NCI-H526 treated with DMSO at 0.1 percent for 48 hours (cell line): ENCODE measurements around the gene SHC3.

Experiments
- DNase-seq: peaks from one replicate; lab custom pipeline; 2025; lab: John Stamatoyannopoulos, UW

SHC3 gene

GRCh38 chr9:89022902-89023301 lies 155.7 kb downstream of the SHC3 start:
- DNase-seq = no peak

- no peak for DNase-seq
Measured at GRCh38 chr9:89022001-89022759, 156.4 kb downstream of the SHC3 start.

GRCh38 chr9:89021154-89021803 lies 157.3 kb downstream of the SHC3 start:
- no peak for DNase-seq

GRCh38 chr9:89020754-89021153 lies 157.9 kb downstream of the SHC3 start:
- no peak for DNase-seq

- no peak for DNase-seq
Measured at GRCh38 chr9:89015336-89015735, 163.3 kb downstream of the SHC3 start.

GRCh38 chr9:89014153-89014552 lies 164.5 kb downstream of the SHC3 start:
- no peak for DNase-seq

- DNase-seq = no peak
Measured at GRCh38 chr9:89013660-89014059, 165.0 kb downstream of the SHC3 start.

GRCh38 chr9:89012294-89013042 lies 166.2 kb downstream of the SHC3 start:
- DNase-seq = no peak

GRCh38 chr9:89011683-89012082 lies 166.9 kb downstream of the SHC3 start:
- no peak for DNase-seq

GRCh38 chr9:89010526-89011111 lies 168.0 kb downstream of the SHC3 start:
- no peak for DNase-seq

- DNase-seq = no peak
Measured at GRCh38 chr9:89010056-89010455, 168.6 kb downstream of the SHC3 start.

- no peak for DNase-seq
Measured at GRCh38 chr9:89009546-89009840, 169.1 kb downstream of the SHC3 start.

- no peak for DNase-seq
Measured at GRCh38 chr9:89008744-89009545, 169.7 kb downstream of the SHC3 start.

GRCh38 chr9:89008055-89008743 lies 170.4 kb downstream of the SHC3 start:
- no peak for DNase-seq

- DNase-seq = no peak
Measured at GRCh38 chr9:89006996-89007967, 171.3 kb downstream of the SHC3 start.

GRCh38 chr9:89006267-89006666 lies 172.4 kb downstream of the SHC3 start:
- no peak for DNase-seq

- no peak for DNase-seq
Measured at GRCh38 chr9:89005323-89005722, 173.3 kb downstream of the SHC3 start.

GRCh38 chr9:89002987-89003386 lies 175.6 kb downstream of the SHC3 start:
- no peak for DNase-seq

- DNase-seq = no peak
Measured at GRCh38 chr9:89001917-89002540, 176.6 kb downstream of the SHC3 start.
